ENCODE measurements around the gene KIF1B. TPM values are rescaled to one million over a fixed set of nuclear protein-coding genes. Genes with fewer than 3 reads are reported as not detected.
"Not testable (repeated sequence)": the region's sequence is repeated elsewhere in the genome, so short reads cannot be mapped to it uniquely, and the experiment has no call there.

Gene KIF1B
- total and polyA plus RNA-seq, 9 donors, result 11.5 to 44.2 (median 37.2) TPM

GRCh38 chr1:10245674-10246073 is 35.3 kb downstream of the KIF1B start:
- 70 to 88% (median 77%) methylated on average over 3 of the region's 3 CpGs for WGBS, 3 donors
- peaks cover 3% of the 10 kb centered on the region for H3K4me1 ChIP-seq (ENCODE audit: insufficient read depth)
- no peak overlapping the region for H3K4me3 ChIP-seq
- DNase-seq, result no peak
- no peaks in the 10 kb centered on the region for H3K9me3 ChIP-seq
- intact Hi-C loops (cut with DNase I), result no loop called here
- H3K27me3 ChIP-seq, result no peaks in the 10 kb centered on the region
- no peaks in the 10 kb centered on the region for H3K36me3 ChIP-seq
- no peak overlapping the region for H3K27ac ChIP-seq
- TF ChIP-seq POLR2A (IDR thresholded peaks at IDR 0.05), result no peak
- TF ChIP-seq EP300 (IDR thresholded peaks at IDR 0.05), result no peak
- no peak for TF ChIP-seq CTCF (IDR thresholded peaks at IDR 0.05)

- Histone ChIP-seq H3K27me3 (no peaks in the 10 kb centered on the region), H3K4me1 (ENCODE audit: insufficient read depth) (peaks cover 8% of the 10 kb centered on the region), H3K36me3 (no peaks in the 10 kb centered on the region), H3K4me3 (no peak overlapping the region), H3K27ac (no peak overlapping the region), H3K9me3 (no peaks in the 10 kb centered on the region)
- intact Hi-C loops (cut with DNase I), result no loop called here
- no peak for DNase-seq
- 93 to 97% (median 95%) methylated on average over 12 of the region's 12 CpGs for WGBS, 3 donors
- TF ChIP-seq CTCF (IDR thresholded peaks at IDR 0.05), result no peak
- TF ChIP-seq POLR2A (IDR thresholded peaks at IDR 0.05), result no peak
- no peak for TF ChIP-seq EP300 (IDR thresholded peaks at IDR 0.05)
Observed at GRCh38 chr1:10249808-10250457, 39.6 kb downstream of the KIF1B start.

- intact Hi-C loops (cut with DNase I), result no loop called here
- TF ChIP-seq CTCF (IDR thresholded peaks at IDR 0.05) (no peak), POLR2A (IDR thresholded peaks at IDR 0.05) (no peak), EP300 (IDR thresholded peaks at IDR 0.05) (no peak)
- 84 to 89% (median 86%) methylated on average over 7 of the region's 7 CpGs for WGBS, 3 donors
- H3K36me3 ChIP-seq, result no peaks in the 10 kb centered on the region
- H3K9me3 ChIP-seq, result no peaks in the 10 kb centered on the region
- H3K27me3 ChIP-seq, result no peaks in the 10 kb centered on the region
- no peak overlapping the region for H3K4me3 ChIP-seq
- no peak for DNase-seq
- H3K27ac ChIP-seq, result no peak overlapping the region
- H3K4me1 ChIP-seq (ENCODE audit: insufficient read depth), result peaks cover 8% of the 10 kb centered on the region
Observed at GRCh38 chr1:10250663-10251062, 40.3 kb downstream of the KIF1B start.

- 90 to 93% (median 91%) methylated on average over 9 of the region's 9 CpGs for WGBS, 3 donors
- DNase-seq; H3K27ac ChIP-seq; H3K27me3 ChIP-seq; H3K36me3 ChIP-seq; H3K4me3 ChIP-seq; intact Hi-C loops (cut with DNase I); H3K4me1 ChIP-seq (ENCODE audit: insufficient read depth); H3K9me3 ChIP-seq: not testable (repeated sequence)
Observed at GRCh38 chr1:10251325-10252108, 41.1 kb downstream of the KIF1B start.

- no peak overlapping the region for H3K27ac ChIP-seq
- H3K4me1 ChIP-seq (ENCODE audit: insufficient read depth), result peaks cover 5% of the 10 kb centered on the region
- TF ChIP-seq EP300 (IDR thresholded peaks at IDR 0.05) (no peak), POLR2A (IDR thresholded peaks at IDR 0.05) (no peak), CTCF (IDR thresholded peaks at IDR 0.05) (no peak)
- WGBS, 3 donors, result 87 to 96% (median 89%) methylated on average over 6 of the region's 6 CpGs
- intact Hi-C loops (cut with DNase I), result no loop called here
- H3K27me3 ChIP-seq, result no peaks in the 10 kb centered on the region
- no peaks in the 10 kb centered on the region for H3K36me3 ChIP-seq
- no peaks in the 10 kb centered on the region for H3K9me3 ChIP-seq
- DNase-seq, result no peak
- no peak overlapping the region for H3K4me3 ChIP-seq
Observed at GRCh38 chr1:10252508-10252907, 42.1 kb downstream of the KIF1B start.
